T-helper 1 cell treated with Interleukin-12 subunit alpha and Interleukin-12 subunit beta and Interleukin-4 antibody, amounts not matched to agents 30 ng/mL and 1 ng/mL, for 36 hours (primary cell): ENCODE measurements around the gene AHCY. TPM values are rescaled to one million over a fixed set of nuclear protein-coding genes. Genes with fewer than 3 reads are reported as not detected.
"Not testable (repeated sequence)": the region's sequence is repeated elsewhere in the genome, so short reads cannot be mapped to it uniquely, and the experiment has no call there.

Source experiments
- intact Hi-C: fragments of 100-400 bp; cut with micrococcal nuclease; formaldehyde crosslinking; loops from one replicate; pipeline ENCODE4 v1.15.1; 2024
- total RNA-seq: library from RNA; stranded (reverse); gene quantifications from 2 replicates; pipeline ENCODE4 v1.2.3, GENCODE V29; 2022

The AHCY gene
- total RNA-seq, 1 donor from 2014 or later: 61.3 TPM

GRCh38 chr20:34262488-34263288 lies 40.5 kb downstream of the AHCY start:
- intact Hi-C loops: no loop called here

- intact Hi-C loops: no loop called here
These were observed 42.8 kb downstream of the AHCY start for GRCh38 chr20:34260208-34260942.

GRCh38 chr20:34256629-34257124 lies 46.5 kb downstream of the AHCY start:
- intact Hi-C loops: no loop called here

- intact Hi-C loops: no loop called here
These were observed 48.2 kb downstream of the AHCY start for GRCh38 chr20:34254979-34255378.

- intact Hi-C loops: not testable (repeated sequence)
These were observed 50.6 kb downstream of the AHCY start for GRCh38 chr20:34252431-34253086.

- intact Hi-C loops: no loop called here
These were observed 51.5 kb downstream of the AHCY start for GRCh38 chr20:34251619-34252018.

- intact Hi-C loops: no loop called here
These were observed 53.1 kb downstream of the AHCY start for GRCh38 chr20:34250005-34250404.

GRCh38 chr20:34249291-34249690 lies 53.9 kb downstream of the AHCY start:
- intact Hi-C loops: no loop called here

GRCh38 chr20:34246126-34246626 lies 57.0 kb downstream of the AHCY start:
- intact Hi-C loops: no loop called here

- intact Hi-C loops: no loop called here
These were observed 59.8 kb downstream of the AHCY start for GRCh38 chr20:34243377-34243776.

- intact Hi-C loops: no loop called here
These were observed 60.3 kb downstream of the AHCY start for GRCh38 chr20:34242879-34243278.

GRCh38 chr20:34242015-34242414 lies 61.1 kb downstream of the AHCY start:
- intact Hi-C loops: not testable (repeated sequence)

GRCh38 chr20:34240693-34241615 lies 62.2 kb downstream of the AHCY start, which contains the start of gene ASIP:
ASIP (plus strand) TSS chr20:34241423; CDS start chr20:34260375, 18,952 bp downstream.
- intact Hi-C loops: no loop called here

GRCh38 chr20:34240121-34240520 lies 63.0 kb downstream of the AHCY start:
- intact Hi-C loops: no loop called here

- intact Hi-C loops: no loop called here
These were observed 65.2 kb downstream of the AHCY start for GRCh38 chr20:34237942-34238341.

GRCh38 chr20:34235875-34236274 lies 67.3 kb downstream of the AHCY start:
- intact Hi-C loops: no loop called here

- intact Hi-C loops: no loop called here
These were observed 69.5 kb downstream of the AHCY start for GRCh38 chr20:34233687-34234086.

GRCh38 chr20:34232494-34233087 lies 70.6 kb downstream of the AHCY start:
- intact Hi-C loops: no loop called here

- intact Hi-C loops: no loop called here
These were observed 71.5 kb downstream of the AHCY start for GRCh38 chr20:34231634-34232033.
